HG03457 (cell line): ENCODE data around the gene SMIM33.
"Not testable (repeated sequence)": the region's sequence is repeated elsewhere in the genome, so short reads cannot be mapped to it uniquely, and the experiment has no call there.

ENCODE experiments used
- ATAC-seq: cut with Tn5 transposase; IDR thresholded peaks from one replicate; pipeline ENCODE4 v1.9.1; 2021; ENCODE audit warnings: moderate number of reproducible peaks; ENCODE audit not compliant: unreplicated experiment

Gene SMIM33

DNA sequence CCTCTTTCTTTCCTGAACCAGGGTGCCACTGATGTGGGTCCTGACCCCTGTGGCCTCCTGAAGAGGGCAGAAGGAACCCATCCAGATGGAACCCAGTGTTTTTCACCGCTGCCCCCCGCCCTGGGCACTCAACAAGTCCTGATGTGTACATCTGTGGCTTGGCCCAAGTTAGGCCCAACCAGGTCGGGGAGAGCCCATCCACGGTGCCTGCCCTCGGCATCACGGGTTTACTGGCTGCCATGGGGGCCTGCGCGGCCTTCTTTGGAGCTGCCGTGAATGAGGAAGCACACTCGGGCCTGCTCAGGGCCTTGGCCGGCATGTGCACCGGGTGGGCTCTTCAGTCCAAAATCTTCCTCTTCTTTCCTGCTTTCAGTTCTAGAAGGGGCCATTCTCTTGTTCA is 14.0 kb upstream of the SMIM33 start:
- ATAC-seq, result no peak

DNA sequence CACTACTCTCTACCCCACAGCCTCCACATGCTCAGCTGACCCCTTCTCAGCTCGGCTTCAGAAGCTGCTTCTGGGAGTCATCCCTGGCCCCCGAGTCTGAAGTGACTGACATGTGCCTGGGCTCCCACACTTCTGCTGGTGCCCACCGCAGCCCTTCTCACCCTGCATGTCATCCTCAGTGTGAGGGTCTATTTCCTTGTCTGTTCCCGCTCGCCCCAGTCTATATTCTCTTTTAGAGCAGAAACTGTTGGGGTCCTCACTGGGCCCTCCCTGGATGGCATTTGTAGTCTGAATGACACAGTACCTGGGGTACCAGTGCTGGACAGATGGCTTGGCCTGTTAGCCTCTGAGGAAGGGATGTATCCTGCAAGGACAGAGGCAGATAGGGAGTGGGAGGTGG is 13.6 kb upstream of the SMIM33 start:
- no peak for ATAC-seq

DNA sequence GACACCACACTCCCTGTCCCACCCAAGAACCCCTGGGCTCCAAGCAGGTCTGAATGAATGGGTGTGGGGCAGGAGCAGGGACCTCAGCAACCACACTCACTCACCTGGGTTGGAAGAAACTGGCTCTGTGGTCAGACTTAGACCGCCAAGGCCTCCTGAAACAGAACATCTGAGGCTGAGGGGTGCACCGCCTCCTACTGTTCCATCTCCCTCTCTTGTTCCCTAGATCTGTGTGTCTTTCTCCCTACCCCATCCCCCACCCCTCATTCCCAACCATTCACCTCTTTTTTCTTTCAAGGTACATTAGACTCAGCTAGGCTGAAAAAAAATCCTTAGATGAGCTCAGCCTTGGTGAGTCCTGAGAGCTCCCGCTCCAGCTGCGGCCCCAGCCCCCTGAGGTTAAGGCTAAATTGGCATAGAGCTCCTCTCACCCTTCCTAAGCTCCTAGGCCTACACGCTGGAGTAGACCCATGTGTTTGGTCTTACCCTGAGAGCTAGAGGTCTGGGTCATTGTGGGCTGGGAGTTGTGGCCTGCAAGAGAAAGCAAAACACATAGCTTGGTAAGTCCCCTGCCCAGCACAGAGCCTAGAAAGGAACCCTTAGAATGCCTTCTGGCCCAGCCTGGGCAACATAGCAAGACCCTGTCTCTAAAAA is 13.0 kb upstream of the SMIM33 start:
- ATAC-seq, result no peak

DNA sequence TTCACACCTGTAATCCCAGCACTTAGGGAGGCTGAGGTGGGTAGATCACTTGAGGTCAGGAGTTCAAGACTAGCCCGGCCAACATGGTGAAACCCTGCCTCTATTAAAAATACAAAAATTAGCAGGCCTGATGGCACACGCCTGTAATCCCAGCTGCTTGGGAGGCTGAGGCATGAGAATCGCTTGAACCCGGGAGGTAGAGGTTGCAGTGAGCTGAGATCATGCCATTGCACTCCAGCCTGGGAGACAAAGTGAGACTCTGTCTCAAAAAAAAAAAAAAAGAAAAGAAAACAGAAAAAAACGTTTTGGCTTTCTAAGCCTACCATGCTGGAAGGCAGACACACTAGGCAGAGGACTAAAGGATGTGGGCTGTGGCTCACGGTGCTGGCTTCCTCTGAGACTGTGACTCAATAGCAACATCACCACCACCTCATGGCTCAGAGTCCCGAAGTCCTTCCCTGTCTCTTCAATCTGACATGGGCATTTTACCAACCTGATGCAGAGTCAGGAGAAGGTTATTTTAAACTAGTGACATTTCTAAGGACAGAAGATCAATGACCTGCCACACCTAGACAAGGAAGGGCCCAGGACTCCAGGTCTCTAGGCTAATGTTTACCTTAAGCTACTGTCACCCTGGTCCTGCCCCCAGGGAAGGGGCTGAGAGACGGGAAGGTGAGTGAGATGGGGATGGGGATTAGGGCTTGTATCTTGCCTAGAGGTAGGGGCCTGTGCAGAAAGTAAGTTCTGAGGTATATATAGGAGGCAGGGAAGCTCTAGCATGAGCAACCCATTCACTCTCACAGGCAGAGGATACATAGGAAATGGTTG is 12.0 kb upstream of the SMIM33 start:
- peak; percentile 47 for ATAC-seq

DNA sequence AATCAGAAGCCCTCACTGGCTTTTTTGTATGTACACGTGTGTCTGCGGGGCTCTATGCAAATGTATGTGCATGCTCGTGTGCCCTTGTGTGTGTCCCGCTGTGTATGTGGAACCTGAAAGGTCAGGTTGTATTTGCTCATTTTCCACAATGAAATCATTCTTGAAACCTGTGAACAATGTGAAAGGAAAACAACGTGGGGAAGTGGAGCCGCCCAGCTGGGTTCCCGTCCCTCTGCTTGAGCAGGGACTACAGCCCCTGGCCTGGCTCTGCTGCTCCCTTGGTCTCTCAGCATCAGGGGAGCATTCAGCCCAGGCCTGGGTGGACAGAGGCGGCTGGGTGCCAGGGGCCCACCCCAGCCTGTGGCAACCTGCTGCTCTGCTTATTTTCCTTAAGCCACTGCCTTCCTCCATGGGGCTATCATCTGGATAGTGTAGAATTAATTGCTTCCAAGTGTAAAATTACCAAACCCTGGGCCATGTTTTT is 11.3 kb upstream of the SMIM33 start:
- ATAC-seq, result no peak

DNA sequence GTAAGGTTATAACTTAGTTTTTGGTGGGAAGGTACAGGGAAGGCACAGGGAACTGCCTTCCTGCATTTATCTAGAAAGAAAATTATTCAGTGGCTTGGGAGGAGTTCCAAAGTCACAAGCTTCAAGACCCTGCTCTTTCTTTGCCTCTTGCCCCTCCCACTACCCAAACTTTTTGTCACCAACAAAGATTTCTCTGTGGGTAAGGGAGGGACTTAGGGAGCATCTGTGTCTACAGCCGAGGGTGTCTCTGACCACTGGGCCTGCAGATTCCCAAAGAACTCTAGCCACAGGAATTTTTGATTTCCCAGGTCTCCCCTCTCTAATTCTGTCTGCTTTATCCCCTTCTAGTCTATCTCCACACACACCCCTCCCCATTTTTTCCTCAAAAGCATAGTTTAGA is 10.3 kb upstream of the SMIM33 start:
- no peak for ATAC-seq

DNA sequence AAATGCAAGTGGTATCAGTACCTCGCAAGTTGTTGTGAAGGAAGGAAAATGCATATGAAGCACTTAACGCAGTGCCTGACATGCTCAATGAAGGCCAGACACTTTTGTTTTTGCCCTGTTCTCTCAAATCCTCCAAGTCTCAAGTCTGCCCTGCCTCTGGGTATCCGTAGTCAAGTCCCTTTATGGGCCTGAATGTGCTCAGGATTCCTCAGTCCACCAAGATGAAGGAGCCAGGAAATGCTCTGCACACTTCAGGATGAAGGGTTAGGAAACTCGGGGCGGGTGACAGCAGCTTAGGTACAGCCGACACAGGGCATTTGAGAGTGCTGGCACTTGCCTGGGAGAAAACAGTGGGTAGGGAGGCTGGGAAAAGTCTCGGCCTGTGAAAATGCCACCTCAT is 9.6 kb upstream of the SMIM33 start:
- no peak for ATAC-seq

DNA sequence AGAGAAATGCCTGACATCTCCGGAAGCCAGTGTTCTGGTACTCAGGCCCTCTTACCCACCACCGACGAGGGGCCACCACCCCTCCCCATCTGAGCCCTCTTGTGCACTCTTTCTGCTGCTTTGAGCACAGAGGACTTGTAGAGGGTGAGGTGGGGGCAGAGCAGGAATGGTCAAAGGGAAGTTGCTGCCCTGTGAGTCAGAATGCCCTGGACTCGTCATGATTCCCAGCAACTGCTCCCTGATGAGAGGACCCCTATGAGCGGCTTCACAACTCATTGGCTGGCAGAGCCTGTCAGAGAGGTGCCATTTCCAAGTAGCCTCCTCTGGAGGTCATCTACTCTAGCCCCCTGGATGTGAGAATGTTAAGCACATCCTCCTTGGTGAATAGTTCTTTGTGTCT is 9.1 kb upstream of the SMIM33 start:
- no peak for ATAC-seq

DNA sequence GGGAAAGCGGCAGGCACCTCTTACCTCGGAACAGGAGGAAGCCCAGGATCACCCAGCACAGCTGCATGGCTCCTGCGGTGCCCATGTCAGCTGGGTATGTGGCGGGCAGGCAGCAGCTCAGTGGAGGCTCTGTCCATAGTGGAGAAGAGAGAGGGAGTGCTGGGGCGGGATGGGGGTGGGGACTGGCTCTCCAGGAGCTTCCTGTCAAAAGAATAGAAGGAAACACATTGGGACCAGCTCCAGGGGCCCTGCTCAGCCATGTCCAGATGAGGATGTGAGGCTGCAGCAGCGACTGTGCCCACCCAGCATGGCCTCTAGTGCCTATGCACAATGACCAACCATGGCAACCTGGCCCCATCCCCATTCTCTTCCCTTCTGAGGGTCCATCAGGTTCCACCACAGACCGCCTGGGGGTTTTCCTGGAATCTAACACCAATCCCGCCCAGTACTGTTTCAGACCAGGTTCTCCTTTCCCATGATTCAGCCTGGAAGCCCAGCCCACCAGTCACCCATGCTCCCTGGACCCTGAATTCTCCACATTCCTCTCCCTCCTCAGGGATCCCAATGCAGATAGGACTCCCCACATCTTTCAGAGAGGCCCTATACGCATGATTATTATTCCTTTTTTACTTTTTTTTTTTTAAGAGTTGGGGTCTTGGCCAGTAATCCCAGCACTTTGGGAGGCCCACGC is 8.1 kb upstream of the SMIM33 start, which contains the start of gene ECSCR:
Gene ECSCR, minus strand, starts transcription at position 158 of the 691 bp plus-strand sequence. Its CDS starts 73 bp downstream, at position 85.
- ATAC-seq, result no peak

DNA sequence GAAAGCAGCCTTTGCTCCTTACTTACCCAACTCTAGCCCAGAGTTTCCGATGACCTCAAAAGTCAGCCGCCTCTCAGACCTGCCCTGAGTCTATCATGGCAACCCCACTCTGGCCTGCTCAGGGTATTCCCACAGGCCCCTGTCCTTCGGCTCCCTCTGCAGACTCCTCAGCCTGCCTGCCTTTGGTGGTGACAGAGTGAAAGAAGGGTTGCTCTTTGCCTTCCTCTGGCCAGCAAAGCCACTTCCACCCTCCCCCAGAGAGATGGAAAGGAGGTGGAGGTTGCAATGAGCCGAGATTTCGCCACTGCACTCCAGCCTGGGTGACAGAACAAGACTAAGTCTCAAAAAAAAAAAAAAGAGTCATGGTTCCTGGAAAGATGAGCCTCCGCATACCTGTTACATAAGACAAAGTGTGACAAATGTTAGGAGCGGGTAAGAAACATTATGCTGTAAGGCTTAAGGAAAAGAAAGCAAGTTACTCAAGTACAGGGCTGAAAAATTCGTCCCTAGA is 2.3 kb upstream of the SMIM33 start:
- no peak for ATAC-seq

DNA sequence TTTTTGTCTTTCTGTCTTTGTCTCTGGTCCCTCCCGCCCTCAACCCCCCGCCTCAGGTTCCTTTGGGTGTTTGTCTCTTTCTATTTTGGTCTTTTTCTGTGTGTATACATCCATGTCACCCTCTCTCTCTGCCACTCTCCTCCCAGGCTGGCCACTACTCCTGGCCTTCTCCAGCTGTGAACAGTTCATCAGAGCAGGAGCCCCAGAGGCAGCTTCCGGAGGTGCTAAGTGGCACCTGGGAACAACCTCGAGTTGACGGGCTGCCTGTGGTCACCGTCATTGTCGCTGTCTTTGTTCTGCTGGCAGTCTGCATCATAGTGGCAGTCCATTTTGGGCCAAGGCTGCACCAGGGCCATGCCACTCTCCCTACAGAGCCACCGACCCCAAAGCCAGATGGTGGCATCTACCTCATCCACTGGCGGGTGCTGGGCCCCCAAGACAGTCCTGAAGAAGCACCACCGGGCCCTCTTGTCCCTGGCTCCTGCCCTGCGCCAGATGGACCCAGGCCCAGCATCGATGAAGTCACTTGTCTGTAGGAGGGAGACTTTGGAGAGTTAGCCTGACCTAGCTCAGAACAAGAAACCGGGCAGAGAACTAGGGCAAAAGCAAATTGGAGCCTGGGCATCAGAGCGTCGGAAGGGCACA is 1.7 kb downstream of the SMIM33 start:
- ATAC-seq, result no peak

DNA sequence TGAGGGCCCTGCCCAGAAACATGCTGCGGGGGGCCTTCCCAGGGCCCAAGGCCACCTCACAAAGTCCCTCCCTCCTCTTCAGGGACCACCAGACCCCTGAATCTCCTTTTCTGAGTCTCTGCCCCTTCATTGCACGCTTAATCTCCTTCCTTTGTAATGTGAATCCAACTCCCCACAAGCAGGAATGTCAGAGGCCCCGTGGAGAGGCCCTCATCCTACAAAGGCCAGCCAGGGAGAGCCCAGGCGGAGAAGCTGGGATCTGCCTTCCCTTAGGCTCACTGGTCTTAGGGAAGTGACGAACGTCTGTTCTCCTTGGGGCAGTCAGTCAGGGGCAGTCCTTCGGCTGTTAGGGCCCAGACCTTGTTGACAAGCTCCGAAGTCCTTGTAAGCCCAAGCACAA is 2.3 kb downstream of the SMIM33 start:
- no peak for ATAC-seq

DNA sequence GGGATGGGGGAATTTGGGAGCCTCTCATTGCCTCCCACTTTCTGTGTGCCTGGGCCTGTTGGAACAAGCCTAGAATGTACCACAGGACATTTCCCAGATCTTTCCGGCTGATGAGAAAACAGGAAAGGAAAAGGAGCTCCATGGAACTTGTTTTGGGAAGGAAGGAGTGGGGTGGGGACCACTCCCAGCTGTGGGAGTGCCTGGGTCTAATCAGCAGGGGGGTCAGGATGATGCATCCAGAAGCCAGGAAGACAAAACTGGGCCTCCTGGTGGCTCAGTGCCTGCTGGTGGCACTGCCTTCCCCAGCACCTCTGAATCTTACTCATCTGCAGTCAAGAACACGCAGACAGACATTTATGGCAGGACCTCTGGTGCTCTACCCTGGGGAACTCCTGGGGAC is 2.8 kb downstream of the SMIM33 start:
- ATAC-seq, result no peak

DNA sequence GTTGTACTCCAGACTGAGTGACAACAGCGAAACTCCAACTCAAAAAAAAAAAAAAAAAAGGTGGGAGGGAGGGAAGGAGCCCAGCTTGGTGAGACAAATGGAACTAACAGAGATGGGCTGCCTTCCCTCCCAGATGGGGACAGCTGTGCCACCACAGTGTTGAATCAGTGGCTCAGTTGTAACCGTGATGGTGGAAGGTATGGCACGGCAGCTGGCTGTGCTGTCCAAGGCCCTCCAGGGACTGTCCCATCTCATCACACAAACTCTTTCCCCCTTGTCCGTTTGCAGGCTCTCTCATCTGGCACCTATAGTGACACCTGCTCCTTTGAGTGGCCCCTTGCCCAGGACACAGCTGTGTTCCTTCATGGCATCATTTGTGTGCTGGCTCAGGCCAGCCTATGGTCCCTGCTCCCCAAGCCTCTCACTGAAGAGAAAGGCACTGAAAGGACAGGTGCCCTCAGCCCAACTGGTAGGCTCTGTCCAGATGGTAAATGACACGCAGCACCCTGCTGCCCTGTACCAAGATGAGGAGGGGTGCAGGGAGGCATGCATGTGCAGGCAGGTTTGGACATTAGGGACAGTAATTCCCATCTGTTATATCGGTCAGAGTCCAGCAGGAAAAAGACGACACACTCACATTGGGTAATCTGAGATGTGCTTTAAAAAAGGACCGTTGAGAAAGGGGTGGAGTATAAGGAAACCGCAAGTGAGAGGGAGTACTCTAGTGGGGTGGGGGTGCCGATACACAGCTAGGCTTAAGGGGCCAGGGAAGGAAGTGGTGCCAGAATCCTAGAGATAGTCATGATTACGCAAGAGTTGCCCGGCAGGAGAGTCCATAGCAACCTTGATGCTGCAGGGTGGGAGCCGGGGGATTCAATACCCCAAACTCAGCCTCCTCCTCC is 4.3 kb downstream of the SMIM33 start:
- ATAC-seq, result no peak

DNA sequence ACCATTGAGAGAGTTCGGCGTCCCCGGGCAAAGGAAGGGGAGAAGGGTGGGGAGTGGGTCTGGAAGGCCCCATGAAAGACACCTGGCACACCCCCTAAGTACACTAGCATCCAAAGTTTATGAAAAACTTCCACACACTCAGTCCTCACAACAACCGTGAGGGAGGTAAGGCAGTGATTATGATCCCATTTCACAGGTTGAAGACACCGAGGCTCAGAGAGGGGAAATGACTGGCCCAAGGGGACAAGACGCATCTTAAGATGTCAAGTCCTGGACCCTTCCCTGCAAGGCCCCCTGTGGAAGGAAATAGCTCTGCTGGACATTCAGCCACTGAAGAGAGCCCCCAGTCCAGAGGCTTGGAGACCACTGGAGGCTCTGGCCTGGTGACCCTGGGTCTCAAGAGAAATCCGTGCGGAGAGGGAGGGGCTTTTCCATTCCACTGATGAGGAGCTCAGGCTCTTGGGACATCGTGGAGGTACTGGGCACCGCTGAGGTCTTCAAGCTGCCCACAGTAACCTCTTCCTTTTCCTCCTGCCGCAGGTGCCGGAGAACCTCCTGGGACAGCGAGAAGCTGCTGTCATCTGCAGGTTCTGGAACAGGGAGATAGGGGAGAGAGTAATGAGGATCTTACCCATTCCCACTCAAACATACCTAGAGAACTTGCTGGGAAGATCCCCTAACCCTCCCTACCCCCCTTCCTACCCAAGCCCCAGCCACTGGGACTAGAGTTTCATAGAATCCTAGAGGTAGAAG is 5.2 kb downstream of the SMIM33 start:
- no peak for ATAC-seq

DNA sequence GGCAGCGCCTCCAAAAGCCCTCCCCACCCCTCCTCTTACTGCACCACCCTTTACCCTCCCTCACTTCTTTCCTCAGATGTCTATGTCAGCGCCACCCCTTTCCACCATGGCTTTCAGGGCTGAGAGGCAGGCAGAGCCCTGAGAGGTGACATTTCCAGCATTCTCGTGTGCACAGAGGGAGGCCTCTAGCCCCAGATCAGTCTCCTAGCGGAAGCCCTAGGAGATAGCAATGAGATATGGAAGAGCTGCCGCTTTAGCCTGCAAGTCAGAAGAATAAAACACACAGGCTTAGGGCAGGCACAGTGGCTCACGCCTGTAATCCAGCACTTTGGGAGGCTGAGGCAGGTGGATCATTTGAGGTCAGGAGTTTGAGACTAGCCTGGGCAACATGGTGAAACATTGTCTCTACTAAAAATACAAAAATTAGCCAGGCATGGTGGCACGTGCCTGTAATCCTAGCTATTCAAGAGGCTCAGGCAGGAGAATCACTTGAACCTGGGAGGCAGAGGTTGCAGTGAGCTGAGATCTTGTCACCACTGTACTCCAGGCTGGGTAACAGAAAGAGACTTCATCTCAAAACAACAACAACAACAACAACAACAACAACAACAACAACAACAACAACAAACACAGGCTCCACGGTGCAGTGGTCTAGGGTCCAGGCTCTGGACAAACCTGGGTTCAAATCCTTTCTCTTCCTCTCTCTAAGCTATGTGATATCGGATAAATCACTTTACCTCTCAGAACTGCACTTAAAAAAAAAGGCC is 8.0 kb downstream of the SMIM33 start:
- ATAC-seq, result not testable (repeated sequence)

DNA sequence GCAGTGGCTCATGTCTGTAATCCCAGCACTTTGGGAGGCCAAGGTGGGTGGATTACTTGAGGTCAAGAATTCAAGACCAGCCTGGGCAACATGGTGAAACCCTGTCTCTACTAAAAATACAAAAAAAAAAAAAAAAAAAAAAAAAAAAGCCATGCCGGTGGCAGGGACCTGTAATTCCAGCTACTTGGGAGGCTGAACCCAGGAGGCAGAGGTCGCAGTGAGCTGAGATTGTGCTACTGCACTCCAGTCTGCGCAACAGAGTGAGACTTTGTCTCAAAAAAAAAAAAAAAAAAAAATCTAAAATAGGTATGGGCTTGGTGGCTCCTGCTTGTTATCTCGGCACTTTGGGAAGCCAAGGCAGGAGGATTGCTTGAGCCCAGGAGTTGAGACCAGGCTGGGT is 8.9 kb downstream of the SMIM33 start:
- not testable (repeated sequence) for ATAC-seq

DNA sequence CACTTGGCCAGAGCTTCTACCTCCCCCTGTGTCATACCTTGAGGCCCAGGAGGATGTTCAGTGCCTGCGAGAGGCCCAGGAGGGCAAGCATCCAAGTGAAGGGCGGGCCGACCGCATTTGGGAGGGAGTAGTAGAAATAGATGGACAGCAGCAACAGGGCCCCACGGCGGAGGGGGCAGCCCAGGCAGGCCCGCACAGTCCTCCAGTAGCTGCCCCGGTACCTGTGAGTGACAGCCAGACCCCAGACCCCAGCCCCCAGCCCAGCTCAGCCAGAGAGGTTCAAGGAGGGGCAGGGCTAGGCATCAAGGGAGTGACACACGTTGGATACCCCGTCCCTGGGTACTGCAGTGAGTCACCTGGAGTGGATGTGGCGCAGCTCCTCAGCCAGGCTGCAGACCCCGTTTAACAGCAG is 10.3 kb downstream of the SMIM33 start:
- ATAC-seq, result no peak
